Karpas-422 (cell line): ENCODE results near the gene MRPL20. TPM values are rescaled to one million over a fixed set of nuclear protein-coding genes. Genes with fewer than 3 reads are reported as not detected.
"Not testable (repeated sequence)": the region's sequence is repeated elsewhere in the genome, so short reads cannot be mapped to it uniquely, and the experiment has no call there.

ENCODE experiments used
- DNase-seq: peaks from one replicate; pipeline ENCODE4 v3.0.0-alpha.2; 2015
- H2AFZ ChIP-seq: fragments of 200-600 bp; sonication (generic); 2 replicates; pipeline ENCODE4 v1.6.1; 2014; ENCODE audit warnings: antibody characterized with exemption, low read length, mixed read lengths
- H3K27ac ChIP-seq: fragments of 200-600 bp; sonication (generic); 2 replicates; pipeline ENCODE4 v1.5.1; 2014; ENCODE audit warnings: mild to moderate bottlenecking, low read length, moderate library complexity
- H3K27me3 ChIP-seq: fragments of 200-600 bp; sonication (generic); 2 replicates; pipeline ENCODE4 v1.6.1; 2014; ENCODE audit warnings: low read length, mixed read lengths
- H3K36me3 ChIP-seq: fragments of 200-600 bp; sonication (generic); 2 replicates; pipeline ENCODE4 v1.6.1; 2014; ENCODE audit warnings: low read length, mixed read lengths; ENCODE audit not compliant: insufficient read depth
- H3K4me1 ChIP-seq: fragments of 200-600 bp; sonication (generic); 2 replicates; pipeline ENCODE4 v1.6.1; 2014; ENCODE audit warnings: mild to moderate bottlenecking, low read length, mixed read lengths
- H3K4me2 ChIP-seq: fragments of 200-600 bp; sonication (generic); 2 replicates; pipeline ENCODE4 v1.6.1; 2014; ENCODE audit warnings: low read length, low read depth, mild to moderate bottlenecking; ENCODE audit not compliant: poor library complexity, severe bottlenecking
- H3K4me3 ChIP-seq: fragments of 200-600 bp; sonication (generic); 2 replicates; pipeline ENCODE4 v1.5.1; 2014; ENCODE audit warnings: mild to moderate bottlenecking, antibody characterized with exemption, low read length, mixed read lengths
- H3K79me2 ChIP-seq: fragments of 200-600 bp; sonication (generic); 2 replicates; pipeline ENCODE4 v1.6.1; 2014; ENCODE audit warnings: mild to moderate bottlenecking, low read length, mixed read lengths
- H3K9ac ChIP-seq: fragments of 200-600 bp; sonication (generic); 2 replicates; pipeline ENCODE4 v1.6.0; 2014; ENCODE audit warnings: low read length
- H3K9me2 ChIP-seq: fragments of 200-600 bp; sonication (generic), shearing (Covaris generic); replicated peaks from 2 replicates; pipeline ENCODE4 v1.6.0; 2014; ENCODE audit warnings: mild to moderate bottlenecking, low read length, moderate library complexity; ENCODE audit not compliant: insufficient read depth
- H3K9me3 ChIP-seq: fragments of 300-700, 200-600 bp; sonication (generic); 2 replicates; pipeline ENCODE4 v1.6.1; 2014; ENCODE audit warnings: low read length, mixed read lengths
- H4K20me1 ChIP-seq: fragments of 200-600 bp; sonication (generic); 2 replicates; pipeline ENCODE4 v1.6.1; 2014; ENCODE audit warnings: mild to moderate bottlenecking, antibody characterized with exemption, low read length, low read depth; ENCODE audit not compliant: insufficient read depth
- total RNA-seq: library from RNA; depleted of rRNA; stranded (reverse); fragments of >200 nt; shearing (Covaris generic); gene quantifications from 2 replicates; pipeline ENCODE4 v1.2.3, GENCODE V29; 2014; ENCODE audit warnings: low replicate concordance

Gene MRPL20
- total RNA-seq, 1 experiment from 2014 or later, result 136 TPM

- no peaks in the 10 kb centered on the region for H3K79me2 ChIP-seq
- H2AFZ ChIP-seq, result no peak overlapping the region
- no peak overlapping the region for H3K4me3 ChIP-seq
- DNase-seq, result no peak
- H3K36me3 ChIP-seq, result no peaks in the 10 kb centered on the region
- no peaks in the 10 kb centered on the region for H3K9me2 ChIP-seq
- no peaks in the 10 kb centered on the region for H3K9me3 ChIP-seq
- no peak overlapping the region for H3K27ac ChIP-seq
- no peaks in the 10 kb centered on the region for H3K27me3 ChIP-seq
- no peak overlapping the region for H3K4me2 ChIP-seq
- no peaks in the 10 kb centered on the region for H3K4me1 ChIP-seq
- H3K9ac ChIP-seq, result no peak overlapping the region
- no peaks in the 10 kb centered on the region for H4K20me1 ChIP-seq
Measured at GRCh38 chr1:1451696-1452364, 44.7 kb upstream of the MRPL20 start.

GRCh38 chr1:1450616-1451015 lies 43.5 kb upstream of the MRPL20 start:
- H4K20me1 ChIP-seq, H3K9me3 ChIP-seq, H3K36me3 ChIP-seq, H3K9ac ChIP-seq, H2AFZ ChIP-seq, H3K4me3 ChIP-seq, H3K4me1 ChIP-seq, DNase-seq, H3K27me3 ChIP-seq, H3K27ac ChIP-seq, H3K79me2 ChIP-seq, H3K4me2 ChIP-seq, H3K9me2 ChIP-seq: not testable (repeated sequence)

DNA sequence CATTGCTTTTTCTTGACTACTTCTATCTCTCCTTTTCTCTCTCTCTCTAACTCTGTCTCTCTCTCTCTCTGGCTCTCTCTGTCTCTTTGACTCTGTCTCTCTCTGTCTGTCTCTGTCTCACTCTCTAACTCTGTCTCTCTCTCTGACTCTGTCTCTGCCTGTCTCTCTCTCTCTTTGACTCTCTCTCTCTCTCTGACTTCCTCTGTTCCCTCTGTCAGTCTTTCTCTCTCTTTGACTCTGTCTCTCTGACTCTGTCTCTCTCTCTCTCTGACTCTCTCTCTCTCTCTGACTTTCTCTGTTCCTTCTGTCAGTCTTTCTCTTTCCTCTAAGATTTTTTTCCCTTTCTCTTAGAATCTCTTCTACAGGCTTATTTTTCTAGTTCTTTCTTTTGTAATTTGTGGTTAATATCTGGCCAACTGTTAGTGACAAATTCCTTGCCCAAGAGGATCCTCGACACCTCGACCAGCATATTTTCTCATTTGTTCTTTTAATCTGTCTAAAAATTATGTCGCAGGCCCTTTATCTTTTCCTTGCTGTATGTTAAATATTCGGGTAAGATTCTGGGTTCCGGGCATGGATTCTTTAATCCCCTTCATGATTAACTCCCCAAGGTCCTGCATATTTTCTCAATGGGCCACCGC lies 42.1 kb upstream of the MRPL20 start, which contains the start of gene ATAD3C:
ATAD3C (plus strand) TSS at position 591 of the 641 bp plus-strand sequence. CDS start 995 bp downstream, outside the sequence.
- H3K9me2 ChIP-seq, result no peaks in the 10 kb centered on the region
- H3K36me3 ChIP-seq, result no peaks in the 10 kb centered on the region
- H3K79me2 ChIP-seq, result no peaks in the 10 kb centered on the region
- H4K20me1 ChIP-seq, result no peaks in the 10 kb centered on the region
- H3K27me3 ChIP-seq, result no peaks in the 10 kb centered on the region
- H3K27ac ChIP-seq, result no peak within 1 kb of the TSS
- no peak for DNase-seq
- H3K9ac ChIP-seq, result no peak within 1 kb of the TSS
- no peak within 1 kb of the TSS for H3K4me3 ChIP-seq
- no peaks in the 10 kb centered on the region for H3K9me3 ChIP-seq
- no peak within 1 kb of the TSS for H2AFZ ChIP-seq
- no peaks in the 10 kb centered on the region for H3K4me1 ChIP-seq
- no peak within 1 kb of the TSS for H3K4me2 ChIP-seq

- H3K36me3 ChIP-seq, DNase-seq, H4K20me1 ChIP-seq, H3K9me3 ChIP-seq, H3K4me3 ChIP-seq, H3K9me2 ChIP-seq, H3K27me3 ChIP-seq, H2AFZ ChIP-seq, H3K79me2 ChIP-seq, H3K4me1 ChIP-seq, H3K27ac ChIP-seq, H3K9ac ChIP-seq, H3K4me2 ChIP-seq: not testable (repeated sequence)
Measured at GRCh38 chr1:1446631-1447030, 39.5 kb upstream of the MRPL20 start.

- Histone ChIP-seq H3K9me3 (no peaks in the 10 kb centered on the region), H3K4me2 (no peak overlapping the region), H3K9me2 (no peaks in the 10 kb centered on the region), H4K20me1 (no peaks in the 10 kb centered on the region), H3K9ac (no peak overlapping the region), H3K79me2 (no peaks in the 10 kb centered on the region), H3K27ac (no peak overlapping the region), H2AFZ (no peak overlapping the region), H3K36me3 (no peaks in the 10 kb centered on the region), H3K4me3 (no peak overlapping the region), H3K4me1 (peaks cover 7% of the 10 kb centered on the region; the same call in 1 of the 2 replicates), H3K27me3 (no peaks in the 10 kb centered on the region)
- no peak for DNase-seq
Measured at GRCh38 chr1:1442069-1442770, 35.1 kb upstream of the MRPL20 start.

DNA sequence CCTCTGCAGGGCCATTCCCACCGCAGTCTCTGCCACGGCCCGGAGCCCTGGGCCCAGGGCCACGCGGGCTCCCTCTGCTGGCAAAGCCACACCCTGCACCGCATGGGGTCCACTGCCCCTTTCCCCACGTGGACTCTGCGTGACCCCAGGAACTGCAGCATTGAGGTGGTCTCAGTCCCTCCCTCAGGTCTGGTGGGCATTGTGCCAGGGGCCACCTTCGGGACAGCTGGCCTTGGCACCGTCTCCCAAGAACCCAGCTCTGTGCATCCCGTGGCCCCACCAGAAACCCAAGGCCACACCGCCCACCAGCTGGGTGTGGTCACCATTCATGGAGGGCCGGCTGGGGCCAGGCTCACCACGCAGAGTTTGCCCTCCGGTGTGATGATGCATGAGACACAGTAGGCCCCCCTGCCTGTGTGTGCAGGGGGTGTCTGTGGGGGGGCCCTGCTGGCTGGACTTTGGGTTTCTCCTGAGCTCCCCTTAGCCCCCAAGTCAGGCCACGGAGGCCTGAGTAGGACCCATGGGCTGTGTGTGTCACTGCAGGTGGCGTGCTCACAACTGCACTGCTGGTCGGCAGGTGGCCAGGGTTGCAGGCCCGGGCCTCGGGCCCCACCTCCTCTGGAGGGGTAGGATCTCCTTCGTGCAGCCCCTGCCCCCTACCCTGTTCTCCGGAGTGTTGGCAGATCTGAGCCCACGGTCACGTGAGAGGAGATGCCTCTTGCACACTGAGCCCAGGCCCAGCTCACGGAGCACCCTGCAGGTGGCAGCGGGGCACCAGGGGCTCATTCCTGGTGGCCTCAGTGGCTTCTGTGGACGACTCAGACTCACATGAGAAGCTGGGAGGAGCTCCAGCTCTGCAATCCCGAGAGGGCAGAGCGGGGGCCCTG lies 34.2 kb upstream of the MRPL20 start:
- DNase-seq, result peak; percentile 81
- no peaks in the 10 kb centered on the region for H4K20me1 ChIP-seq

GRCh38 chr1:1440262-1441001 lies 33.3 kb upstream of the MRPL20 start:
- Histone ChIP-seq H3K9ac (no peak overlapping the region), H2AFZ (no peak overlapping the region), H3K4me2 (no peak overlapping the region)

More for the DNA sequence above, 34.2 kb upstream of the MRPL20 start:
- H3K36me3 ChIP-seq, result no peaks in the 10 kb centered on the region
- H3K4me1 ChIP-seq, result peaks cover 7% of the 10 kb centered on the region; the same call in 1 of the 2 replicates
- no peak overlapping the region for H3K4me3 ChIP-seq
- no peaks in the 10 kb centered on the region for H3K79me2 ChIP-seq
- peak overlapping the region; percentile 69; the same call in 1 of the 2 replicates for H2AFZ ChIP-seq
- no peak overlapping the region for H3K9ac ChIP-seq
- H3K9me3 ChIP-seq, result no peaks in the 10 kb centered on the region
- no peaks in the 10 kb centered on the region for H3K9me2 ChIP-seq
- no peak overlapping the region for H3K27ac ChIP-seq
- H3K4me2 ChIP-seq, result no peak overlapping the region
- H3K27me3 ChIP-seq, result no peaks in the 10 kb centered on the region

More at GRCh38 chr1:1440262-1441001, 33.3 kb upstream of the MRPL20 start:
- DNase-seq, result no peak
- Histone ChIP-seq H3K36me3 (no peaks in the 10 kb centered on the region), H3K27ac (no peak overlapping the region), H3K4me3 (no peak overlapping the region), H3K9me2 (no peaks in the 10 kb centered on the region), H3K4me1 (peaks cover 7% of the 10 kb centered on the region; the same call in 1 of the 2 replicates), H3K9me3 (no peaks in the 10 kb centered on the region), H4K20me1 (no peaks in the 10 kb centered on the region), H3K27me3 (no peaks in the 10 kb centered on the region), H3K79me2 (no peaks in the 10 kb centered on the region)
